Hepatocyte (in vitro differentiated cells): ENCODE measurements around the gene COASY.

ENCODE experiments used
- CTCF ChIP-seq: fragments of 200-600 bp; sonication (generic); IDR thresholded peaks from 2 replicates; pipeline ENCODE4 v1.5.1; 2016; ENCODE audit warnings: antibody characterized with exemption, mild to moderate bottlenecking; ENCODE audit not compliant: poor library complexity
- EZH2 ChIP-seq: fragments of 200-600 bp; sonication (generic); IDR thresholded peaks from 2 replicates; pipeline ENCODE4 v1.6.1; 2016; ENCODE audit warnings: antibody characterized with exemption, mild to moderate bottlenecking, borderline replicate concordance

GRCh38 chr17:42581744-42582270 is 19.9 kb downstream of the COASY start:
- TF ChIP-seq CTCF (no peak), EZH2 (no peak)
